Lower leg skin (tissue), 3 donors: ENCODE measurements around the gene NTNG1.

ENCODE experiments used
- CTCF ChIP-seq, 3 donors: fragments of 450-650 bp; IDR thresholded peaks; one replicate each; pipeline ENCODE4 v1.5.1; 2016; ENCODE audit warnings: antibody characterized with exemption in 3 of 3, mild to moderate bottlenecking in 3 of 3, moderate library complexity in 2 of 3
- POLR2A ChIP-seq, 2 donors: fragments of 450-650 bp; IDR thresholded peaks; one replicate each; pipeline ENCODE4 v1.6.1; 2016 to 2017; ENCODE audit warnings: antibody characterized with exemption in 2 of 2, mild to moderate bottlenecking in 1 of 2, moderate library complexity in 1 of 2

DNA sequence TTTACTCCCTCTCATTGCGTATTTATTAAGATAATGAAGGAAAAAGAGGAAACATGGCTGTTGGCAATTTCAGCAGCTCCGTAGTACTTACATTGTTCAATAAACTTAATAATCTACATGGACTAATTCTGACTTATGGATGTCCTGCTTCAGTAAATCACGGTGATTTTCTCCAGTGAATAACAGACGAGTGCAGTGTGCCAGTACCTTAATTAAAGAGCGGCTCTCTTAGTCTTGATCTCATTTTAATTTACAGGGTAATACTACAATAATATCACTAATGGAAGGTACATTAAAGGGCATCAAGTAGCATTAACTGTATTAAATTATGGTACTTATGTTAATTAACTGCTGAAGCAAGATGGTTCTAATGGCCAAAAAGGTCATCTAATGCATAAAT lies 187.2 kb downstream of the NTNG1 start:
- TF ChIP-seq CTCF (IDR thresholded peaks at IDR 0.05): no peak
- TF ChIP-seq POLR2A (IDR thresholded peaks at IDR 0.05): no peak
